Upper lobe of right lung (tissue), 1 donor: Measurements from ENCODE around the gene PEMT. TPM values are rescaled to one million over a fixed set of nuclear protein-coding genes. Genes with fewer than 3 reads are reported as not detected.

ENCODE experiments used
- ATAC-seq: fragments of 200-7000 bp; cut with Tn5 transposase; one replicate; pipeline ENCODE4 v1.9.1; 2020; ENCODE audit warnings: mild to moderate bottlenecking, moderate library complexity
- DNase-seq: peaks from one replicate; pipeline ENCODE4 v3.0.0-alpha.2; 2020
- H3K27ac ChIP-seq: fragments of 200-600 bp; one replicate; pipeline ENCODE4 v1.8.0; 2022
- H3K27me3 ChIP-seq: fragments of 200-600 bp; one replicate; pipeline ENCODE4 v1.8.0; 2022; ENCODE audit warnings: mild to moderate bottlenecking
- H3K36me3 ChIP-seq: fragments of 200-600 bp; one replicate; pipeline ENCODE4 v1.8.0; 2022
- H3K4me1 ChIP-seq: fragments of 200-600 bp; one replicate; pipeline ENCODE4 v1.8.0; 2022
- H3K4me3 ChIP-seq: fragments of 200-600 bp; one replicate; pipeline ENCODE4 v1.8.0; 2022; ENCODE audit warnings: mild to moderate bottlenecking
- H3K9me3 ChIP-seq: fragments of 200-600 bp; one replicate; pipeline ENCODE4 v1.8.0; 2022
- CTCF ChIP-seq: fragments of 200-600 bp; IDR thresholded peaks from one replicate; pipeline ENCODE4 v1.8.0; 2022; ENCODE audit warnings: antibody characterized with exemption
- intact Hi-C: fragments of 100-400 bp; cut with DNase I; formaldehyde crosslinking; loops from one replicate; pipeline ENCODE4 v1.11.0; 2022
- total RNA-seq: library from RNA; stranded (reverse); fragmentation: NEBNext Ultra II Directional; extraction: Animal tissue kit (Norgen Biotek cat#: 25700); gene quantifications from one replicate; pipeline ENCODE4 v1.2.1, GENCODE V29; 2021
- donor health status: DM: no; HTN: yes; CAD: no; lungs with severe emphysema.

The PEMT gene
- total RNA-seq, 1 donor from 2014 or later, result 29.6 TPM

GRCh38 chr17:17463821-17464220 lies 127.7 kb downstream of the PEMT start:
- Histone ChIP-seq H3K4me1 (no peaks in the 10 kb centered on the region), H3K4me3 (no peak overlapping the region), H3K9me3 (no peaks in the 10 kb centered on the region), H3K27ac (no peak overlapping the region), H3K36me3 (no peaks in the 10 kb centered on the region), H3K27me3 (no peaks in the 10 kb centered on the region)
- TF ChIP-seq CTCF, result no peak
- DNase-seq, result no peak
- intact Hi-C loops, result no loop called here
- no peak for ATAC-seq

GRCh38 chr17:17462048-17462824 lies 129.3 kb downstream of the PEMT start:
- Histone ChIP-seq H3K4me3 (no peak overlapping the region), H3K27ac (no peak overlapping the region), H3K27me3 (no peaks in the 10 kb centered on the region), H3K9me3 (no peaks in the 10 kb centered on the region), H3K4me1 (no peaks in the 10 kb centered on the region), H3K36me3 (no peaks in the 10 kb centered on the region)
- intact Hi-C loops, result no loop called here
- DNase-seq (no peak), ATAC-seq (no peak)
- no peak for TF ChIP-seq CTCF

DNA sequence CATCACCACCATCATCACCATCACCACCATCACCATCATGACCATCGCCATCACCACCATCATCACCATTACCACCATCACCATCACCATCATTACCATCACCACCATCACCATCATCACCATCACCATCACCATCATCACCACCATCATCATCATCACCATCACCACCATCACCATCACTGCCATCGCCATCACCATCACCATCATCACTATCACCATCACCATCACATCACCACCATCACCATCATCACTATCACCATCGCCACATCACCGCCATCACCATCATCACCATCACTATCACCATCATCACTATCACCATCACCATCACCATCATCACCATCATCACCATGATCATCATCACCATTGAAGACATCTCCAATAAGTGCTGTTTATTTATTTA lies 131.5 kb downstream of the PEMT start:
- no peak for TF ChIP-seq CTCF
- DNase-seq, result no peak

GRCh38 chr17:17457680-17458079 lies 133.8 kb downstream of the PEMT start:
- no peak overlapping the region for H3K27ac ChIP-seq
- no peak for DNase-seq
- H3K27me3 ChIP-seq, result no peaks in the 10 kb centered on the region
- H3K9me3 ChIP-seq, result no peaks in the 10 kb centered on the region
- ATAC-seq, result no peak
- TF ChIP-seq CTCF, result no peak
- H3K4me1 ChIP-seq, result no peaks in the 10 kb centered on the region
- no peak overlapping the region for H3K4me3 ChIP-seq
- intact Hi-C loops, result no loop called here
- no peaks in the 10 kb centered on the region for H3K36me3 ChIP-seq

More for the DNA sequence above, 131.5 kb downstream of the PEMT start:
- intact Hi-C loops, result no loop called here
- Histone ChIP-seq H3K4me3 (no peak overlapping the region), H3K9me3 (no peaks in the 10 kb centered on the region), H3K36me3 (no peaks in the 10 kb centered on the region), H3K27me3 (no peaks in the 10 kb centered on the region), H3K4me1 (no peaks in the 10 kb centered on the region), H3K27ac (no peak overlapping the region)
- no peak for ATAC-seq

- Histone ChIP-seq H3K27ac (no peak overlapping the region), H3K36me3 (no peaks in the 10 kb centered on the region), H3K27me3 (no peaks in the 10 kb centered on the region), H3K4me1 (no peaks in the 10 kb centered on the region), H3K9me3 (no peaks in the 10 kb centered on the region), H3K4me3 (no peak overlapping the region)
- ATAC-seq (no peak), DNase-seq (no peak)
- intact Hi-C loops, result no loop called here
- TF ChIP-seq CTCF, result no peak
These were observed 135.3 kb downstream of the PEMT start for GRCh38 chr17:17456251-17456650.

Other genes with a start within 250 kb of the PEMT start
- gene MED9, start 114.7 kb downstream of the PEMT start, total RNA-seq, result 13.8 TPM
- gene RASD1, start 95.3 kb downstream of the PEMT start, total RNA-seq, result 39.2 TPM
- gene RAI1, start 89.8 kb upstream of the PEMT start, total RNA-seq, result 38.1 TPM
- gene SREBF1, start 245.3 kb upstream of the PEMT start, total RNA-seq, result 80.8 TPM